ENCODE measurements around the gene FADS3.
A peak's percentile ranks its signal among the peaks of the same experiment; 100 is the strongest.

Gene FADS3

GRCh38 chr11:61839742-61840141, 51.6 kb downstream of the FADS3 start:
- no peak for DNase-seq (ENCODE audit: low spot score)
- in situ Hi-C loops (cut with MboI; ENCODE audit: low sequenced_read_pairs, unreplicated experiment): no loop called here
- no peak for TF ChIP-seq CTCF (IDR thresholded peaks at IDR 0.05; ENCODE audit: borderline replicate concordance, control extremely low read depth, extremely low read depth, insufficient read depth, missing control alignments)

GRCh38 chr11:61838921-61839320, 52.4 kb downstream of the FADS3 start:
- no peak for TF ChIP-seq CTCF (IDR thresholded peaks at IDR 0.05; ENCODE audit: borderline replicate concordance, control extremely low read depth, extremely low read depth, insufficient read depth, missing control alignments)
- in situ Hi-C loops (cut with MboI; ENCODE audit: low sequenced_read_pairs, unreplicated experiment): no loop called here
- DNase-seq (ENCODE audit: low spot score): no peak

GRCh38 chr11:61838501-61838900, 52.8 kb downstream of the FADS3 start:
- in situ Hi-C loops (cut with MboI; ENCODE audit: low sequenced_read_pairs, unreplicated experiment): no loop called here

GRCh38 chr11:61837411-61838005, 53.8 kb downstream of the FADS3 start:
- in situ Hi-C loops (cut with MboI; ENCODE audit: low sequenced_read_pairs, unreplicated experiment): no loop called here
- no peak for DNase-seq (ENCODE audit: low spot score)
- TF ChIP-seq CTCF (IDR thresholded peaks at IDR 0.05; ENCODE audit: borderline replicate concordance, control extremely low read depth, extremely low read depth, insufficient read depth, missing control alignments): no peak

More at GRCh38 chr11:61838501-61838900, 52.8 kb downstream of the FADS3 start:
- DNase-seq (ENCODE audit: low spot score): no peak
- no peak for TF ChIP-seq CTCF (IDR thresholded peaks at IDR 0.05; ENCODE audit: borderline replicate concordance, control extremely low read depth, extremely low read depth, insufficient read depth, missing control alignments)

GRCh38 chr11:61836193-61836592, 55.2 kb downstream of the FADS3 start:
- no peak for TF ChIP-seq CTCF (IDR thresholded peaks at IDR 0.05; ENCODE audit: borderline replicate concordance, control extremely low read depth, extremely low read depth, insufficient read depth, missing control alignments)

GRCh38 chr11:61834278-61835048, 56.9 kb downstream of the FADS3 start:
- TF ChIP-seq CTCF (IDR thresholded peaks at IDR 0.05; ENCODE audit: borderline replicate concordance, control extremely low read depth, extremely low read depth, insufficient read depth, missing control alignments): no peak
- in situ Hi-C loops (cut with MboI; ENCODE audit: low sequenced_read_pairs, unreplicated experiment): no loop called here
- DNase-seq (ENCODE audit: low spot score): peak; percentile 92

More at GRCh38 chr11:61836193-61836592, 55.2 kb downstream of the FADS3 start:
- in situ Hi-C loops (cut with MboI; ENCODE audit: low sequenced_read_pairs, unreplicated experiment): no loop called here
- DNase-seq (ENCODE audit: low spot score): no peak

All from GM13976 (cell line).